HPDE6-E6E7 (cell line): ENCODE measurements around the gene ZC3H7B.
"Not testable (repeated sequence)": the region's sequence is repeated elsewhere in the genome, so short reads cannot be mapped to it uniquely, and the experiment has no call there.

ENCODE experiments used
- DNase-seq: peaks from one replicate; pipeline ENCODE4 v3.0.0; 2011; ENCODE audit warnings: missing footprints; ENCODE audit errors: extremely low spot score

Gene ZC3H7B, protein sequence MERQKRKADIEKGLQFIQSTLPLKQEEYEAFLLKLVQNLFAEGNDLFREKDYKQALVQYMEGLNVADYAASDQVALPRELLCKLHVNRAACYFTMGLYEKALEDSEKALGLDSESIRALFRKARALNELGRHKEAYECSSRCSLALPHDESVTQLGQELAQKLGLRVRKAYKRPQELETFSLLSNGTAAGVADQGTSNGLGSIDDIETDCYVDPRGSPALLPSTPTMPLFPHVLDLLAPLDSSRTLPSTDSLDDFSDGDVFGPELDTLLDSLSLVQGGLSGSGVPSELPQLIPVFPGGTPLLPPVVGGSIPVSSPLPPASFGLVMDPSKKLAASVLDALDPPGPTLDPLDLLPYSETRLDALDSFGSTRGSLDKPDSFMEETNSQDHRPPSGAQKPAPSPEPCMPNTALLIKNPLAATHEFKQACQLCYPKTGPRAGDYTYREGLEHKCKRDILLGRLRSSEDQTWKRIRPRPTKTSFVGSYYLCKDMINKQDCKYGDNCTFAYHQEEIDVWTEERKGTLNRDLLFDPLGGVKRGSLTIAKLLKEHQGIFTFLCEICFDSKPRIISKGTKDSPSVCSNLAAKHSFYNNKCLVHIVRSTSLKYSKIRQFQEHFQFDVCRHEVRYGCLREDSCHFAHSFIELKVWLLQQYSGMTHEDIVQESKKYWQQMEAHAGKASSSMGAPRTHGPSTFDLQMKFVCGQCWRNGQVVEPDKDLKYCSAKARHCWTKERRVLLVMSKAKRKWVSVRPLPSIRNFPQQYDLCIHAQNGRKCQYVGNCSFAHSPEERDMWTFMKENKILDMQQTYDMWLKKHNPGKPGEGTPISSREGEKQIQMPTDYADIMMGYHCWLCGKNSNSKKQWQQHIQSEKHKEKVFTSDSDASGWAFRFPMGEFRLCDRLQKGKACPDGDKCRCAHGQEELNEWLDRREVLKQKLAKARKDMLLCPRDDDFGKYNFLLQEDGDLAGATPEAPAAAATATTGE

DNA sequence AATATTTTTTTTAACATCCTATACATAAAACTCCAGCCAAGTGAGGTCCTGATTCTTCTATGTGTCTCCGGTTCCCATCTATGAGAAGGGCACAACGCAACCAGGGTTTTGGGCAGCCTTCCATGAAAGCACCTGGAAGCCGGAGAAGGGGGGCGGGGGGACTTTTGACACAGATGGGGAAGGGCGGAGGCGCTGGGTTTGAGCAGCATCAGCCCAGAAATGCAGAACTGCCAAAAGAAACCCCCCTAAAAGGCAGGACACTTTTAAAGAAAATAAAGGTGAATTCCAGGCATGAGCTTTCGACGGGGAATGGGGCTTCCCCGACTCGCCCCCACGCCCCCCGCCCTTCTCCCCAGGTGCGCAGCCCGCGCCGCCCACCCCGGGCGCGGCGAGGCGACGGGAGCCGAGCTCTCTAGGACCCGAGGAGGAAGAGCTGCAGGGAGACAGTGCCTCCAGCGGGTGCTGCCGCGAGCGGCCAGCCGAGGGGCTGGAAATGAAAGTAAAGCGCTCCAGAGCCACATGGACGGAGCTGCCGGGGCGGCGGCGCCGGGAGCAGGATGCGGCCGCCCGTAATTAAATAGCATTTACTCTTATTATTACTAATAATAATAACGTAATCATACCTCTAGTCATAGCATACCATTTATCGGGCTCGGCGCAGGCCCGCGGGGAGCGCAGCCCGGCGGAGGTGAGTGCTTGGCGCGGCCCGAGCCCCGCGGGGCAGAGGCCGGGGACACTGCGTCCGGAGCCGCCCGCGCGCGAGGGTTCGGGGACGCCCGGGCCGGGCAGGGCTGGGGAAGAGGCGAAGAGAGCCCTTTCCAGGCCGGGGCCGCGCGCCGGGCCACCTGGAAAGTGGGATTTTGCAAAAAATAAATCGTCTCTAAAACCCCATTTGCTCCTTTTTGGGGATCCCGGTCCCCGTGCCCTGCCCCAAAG lies at the start of gene ZC3H7B:
ZC3H7B (plus strand) TSS at position 441 of the 936 bp plus-strand sequence. CDS start 19,136 bp downstream, outside the sequence.
- DNase-seq = peak; percentile 90

DNA sequence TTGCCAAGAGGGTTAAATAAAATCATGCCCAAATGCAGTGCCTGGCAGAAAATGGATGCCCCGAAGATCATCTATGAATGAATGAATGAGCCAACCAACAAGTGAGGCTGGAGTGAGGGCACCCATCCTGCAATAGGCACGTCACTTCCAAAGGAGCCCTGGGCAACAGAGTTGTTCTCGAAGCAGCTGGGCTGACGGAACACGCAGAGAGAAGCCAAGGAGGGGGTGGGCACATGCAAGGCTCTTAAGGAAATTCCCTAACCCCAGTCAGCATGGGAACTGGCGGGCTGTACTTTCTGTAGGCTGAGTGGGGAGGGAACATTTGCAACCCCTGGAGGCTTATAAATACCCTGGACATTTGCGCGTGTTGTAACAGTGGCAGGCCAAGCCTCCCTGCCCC lies 49.0 kb upstream of the ZC3H7B start:
- no peak for DNase-seq

DNA sequence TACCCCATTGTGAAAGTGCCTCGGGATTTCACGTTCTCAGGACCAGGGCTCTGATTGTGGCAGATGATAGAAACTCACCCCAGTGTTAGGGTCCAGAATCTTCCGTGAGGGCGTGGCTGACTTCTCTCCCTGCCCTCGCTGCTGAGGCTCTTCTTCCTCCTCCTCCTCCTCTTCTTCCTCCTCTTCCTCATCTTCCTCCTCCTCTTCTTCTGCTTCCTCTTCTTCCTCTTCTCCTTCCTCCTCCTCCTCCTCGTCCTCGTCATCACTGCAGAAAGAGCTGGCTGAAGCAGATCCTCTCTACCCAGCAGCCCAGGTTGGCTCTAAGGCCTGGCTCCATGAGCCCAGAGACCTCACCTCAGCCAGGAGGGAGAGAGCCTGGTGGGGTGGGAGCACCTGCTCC lies 47.1 kb upstream of the ZC3H7B start:
- no peak for DNase-seq

DNA sequence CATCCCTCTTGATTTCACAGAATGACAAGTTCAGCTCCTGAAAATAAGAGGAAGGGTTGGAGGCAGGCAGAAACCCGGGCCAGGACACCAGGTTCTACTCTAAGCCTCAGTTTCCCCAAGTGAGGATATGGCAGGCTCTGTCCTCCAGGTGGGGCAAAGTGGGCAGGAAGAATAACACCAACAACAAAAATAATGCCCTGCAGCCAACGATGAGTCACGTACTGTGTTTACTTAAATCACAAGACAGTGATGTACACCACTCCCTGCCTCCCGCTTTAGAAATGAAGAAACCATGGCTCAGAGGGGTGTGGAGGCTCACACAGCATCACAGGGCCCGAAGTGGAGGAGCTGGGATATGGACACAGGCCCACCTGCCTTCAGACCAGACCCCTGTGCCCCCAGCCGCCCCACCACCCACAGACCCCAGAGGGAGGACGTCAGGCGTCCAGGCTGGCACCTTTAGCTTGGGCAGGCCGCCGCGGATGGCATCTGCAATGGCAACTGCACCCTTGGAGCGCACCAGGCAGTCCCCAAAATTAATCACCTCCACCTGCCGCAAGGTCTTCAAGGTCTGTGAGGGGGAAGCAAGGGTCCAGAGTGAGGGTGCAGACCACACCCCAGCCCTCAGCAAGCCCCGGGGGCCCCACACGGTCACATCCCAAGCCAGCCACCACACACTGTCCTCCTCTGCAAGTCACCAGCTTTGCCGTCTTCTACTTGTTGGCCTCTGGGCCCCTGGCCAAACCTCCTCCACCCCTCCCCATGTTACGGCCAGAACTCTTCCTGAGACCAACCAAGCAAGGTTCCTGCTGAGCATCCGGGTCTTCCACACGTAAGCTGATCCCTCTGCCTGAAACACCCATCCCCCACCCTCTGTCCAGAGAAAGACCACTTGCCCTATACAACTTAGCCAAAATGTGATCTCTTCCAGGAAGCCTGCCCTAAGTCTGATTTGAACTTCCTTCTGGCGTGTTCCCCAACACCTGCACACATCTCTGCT lies 44.8 kb upstream of the ZC3H7B start:
- peak; percentile 67 for DNase-seq

DNA sequence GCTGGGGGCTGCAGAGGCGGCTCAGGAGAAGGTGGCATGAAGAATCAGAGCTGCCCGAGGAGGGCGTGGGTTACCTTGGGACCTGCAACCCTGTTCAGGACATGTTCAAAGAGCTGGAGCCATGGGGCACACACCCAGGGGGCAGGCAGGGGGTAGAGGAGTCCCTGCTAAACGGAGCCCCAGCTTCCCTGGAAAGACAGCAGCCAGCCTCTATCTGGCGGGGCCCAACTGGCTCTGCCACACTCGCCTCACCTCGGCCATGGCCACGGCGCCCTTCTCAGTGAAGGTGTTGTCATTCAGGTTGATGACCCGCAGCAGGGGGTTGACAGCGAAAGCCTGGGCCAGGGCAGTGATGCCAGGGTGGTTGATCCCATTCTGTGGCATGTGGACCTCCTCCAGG lies 43.6 kb upstream of the ZC3H7B start:
- no peak for DNase-seq

DNA sequence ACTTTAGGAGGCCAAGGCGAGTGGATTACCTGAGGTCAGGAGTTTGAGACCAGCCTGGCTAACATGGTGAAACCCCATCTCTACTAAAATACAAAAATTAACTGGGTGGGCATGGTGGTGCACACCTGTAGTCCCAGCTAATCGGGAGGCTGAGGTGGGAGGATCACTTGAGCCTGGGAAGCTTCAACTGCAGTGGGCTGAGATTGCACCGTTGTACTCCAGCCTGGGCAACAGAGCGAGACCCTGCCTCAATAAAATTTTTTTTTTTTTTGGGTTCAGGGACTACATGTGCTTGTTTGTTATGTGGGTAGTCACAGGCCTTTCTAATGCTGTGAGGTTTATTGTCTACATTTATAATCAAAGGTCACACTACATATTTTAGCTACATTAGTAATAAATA lies 41.6 kb upstream of the ZC3H7B start:
- not testable (repeated sequence) for DNase-seq

DNA sequence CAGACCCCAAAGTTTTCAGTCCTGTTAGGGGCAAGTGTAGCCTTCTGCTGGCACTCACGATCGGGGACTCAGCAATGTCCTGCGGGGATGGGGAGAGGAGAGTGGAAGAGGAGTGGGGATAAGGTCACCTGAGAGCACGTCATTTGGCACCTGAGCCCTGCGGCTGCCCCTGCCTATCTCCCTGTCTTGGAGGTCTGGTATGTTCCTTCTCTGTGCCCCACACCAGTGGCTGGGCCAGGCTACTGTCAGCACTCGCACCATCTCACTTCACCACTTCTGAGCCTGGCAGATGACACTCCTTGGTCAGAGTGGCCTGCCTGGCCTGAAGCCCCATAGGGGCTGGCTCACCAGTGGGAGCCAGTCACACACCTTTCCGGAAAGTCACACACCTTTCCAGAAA lies 40.5 kb upstream of the ZC3H7B start:
- DNase-seq = no peak

DNA sequence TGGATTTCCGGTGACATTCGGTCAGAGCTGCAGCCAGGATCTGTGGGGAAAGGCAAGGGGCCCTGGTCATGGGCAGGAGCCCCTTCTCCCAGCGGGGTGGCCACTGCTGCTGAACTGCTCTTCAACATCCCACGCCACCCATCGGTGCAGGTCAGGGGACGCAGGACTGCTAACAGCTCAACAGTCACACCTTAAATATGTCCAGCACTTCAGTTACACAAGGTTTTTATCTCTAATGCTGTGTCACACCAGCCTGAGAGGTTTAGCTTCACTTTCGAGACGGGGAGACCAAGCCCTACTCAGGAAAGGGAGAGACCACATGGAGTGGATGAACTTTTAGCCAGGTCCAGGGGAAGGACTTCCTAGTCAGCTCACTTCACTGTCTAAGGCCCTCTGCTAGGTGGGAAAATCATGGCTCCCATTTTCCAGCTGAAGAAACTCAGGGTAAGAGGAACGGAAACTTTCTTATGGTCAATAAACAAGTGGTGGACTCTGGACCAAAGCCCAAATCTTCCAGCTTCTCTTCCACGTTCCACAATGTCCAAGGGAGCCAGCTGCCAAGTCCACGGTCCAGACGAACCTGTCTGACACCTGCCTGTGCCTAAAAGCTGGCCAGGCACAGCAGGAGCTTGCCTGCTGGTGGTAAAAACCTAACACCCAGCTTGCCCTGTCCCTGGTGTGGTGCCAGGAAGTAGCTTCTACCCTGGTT lies 39.6 kb upstream of the ZC3H7B start:
- DNase-seq = no peak

DNA sequence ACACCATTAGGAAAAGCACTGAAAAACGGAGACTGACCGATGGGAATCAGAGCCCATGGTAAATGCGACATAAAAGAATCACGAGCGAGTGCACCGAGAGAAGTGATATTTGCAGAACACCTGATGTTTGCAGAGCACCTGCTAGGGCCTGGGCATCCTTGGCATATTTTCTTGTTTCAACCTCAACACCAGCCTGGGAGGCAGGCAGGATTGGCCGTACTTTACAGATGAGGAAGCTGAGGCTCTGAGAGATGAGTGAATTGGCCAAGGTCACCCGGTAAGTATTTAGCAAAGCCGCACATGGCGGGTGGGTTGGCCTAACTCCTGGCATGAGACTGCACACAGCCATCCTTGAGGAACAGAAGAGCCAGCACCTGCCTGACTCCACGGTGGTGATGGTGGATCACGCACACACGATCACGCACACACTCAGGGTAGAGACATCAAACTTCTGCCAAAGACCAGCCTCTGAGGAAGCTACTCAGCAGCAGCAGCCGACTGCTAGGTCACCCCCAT lies 39.0 kb upstream of the ZC3H7B start:
- no peak for DNase-seq

DNA sequence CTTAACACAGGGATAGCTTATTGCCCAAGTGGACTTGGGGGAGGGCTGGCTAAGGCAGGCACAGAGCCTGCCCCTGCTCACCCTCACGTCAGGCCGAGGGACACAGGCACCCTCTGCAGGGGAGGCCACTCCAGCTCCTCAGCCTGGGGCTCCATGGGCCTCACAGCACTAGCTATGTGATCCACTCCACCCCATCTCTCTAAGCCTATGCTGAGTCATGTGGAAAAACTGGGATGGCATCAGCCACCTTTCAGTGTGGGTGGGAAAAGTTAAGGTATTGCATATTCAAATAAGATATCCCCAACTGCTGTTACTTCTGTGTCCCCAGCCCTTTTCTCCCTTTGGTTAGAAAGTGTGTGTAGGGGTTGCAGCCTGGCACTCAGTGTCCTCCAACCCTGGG lies 37.6 kb upstream of the ZC3H7B start:
- DNase-seq = no peak

DNA sequence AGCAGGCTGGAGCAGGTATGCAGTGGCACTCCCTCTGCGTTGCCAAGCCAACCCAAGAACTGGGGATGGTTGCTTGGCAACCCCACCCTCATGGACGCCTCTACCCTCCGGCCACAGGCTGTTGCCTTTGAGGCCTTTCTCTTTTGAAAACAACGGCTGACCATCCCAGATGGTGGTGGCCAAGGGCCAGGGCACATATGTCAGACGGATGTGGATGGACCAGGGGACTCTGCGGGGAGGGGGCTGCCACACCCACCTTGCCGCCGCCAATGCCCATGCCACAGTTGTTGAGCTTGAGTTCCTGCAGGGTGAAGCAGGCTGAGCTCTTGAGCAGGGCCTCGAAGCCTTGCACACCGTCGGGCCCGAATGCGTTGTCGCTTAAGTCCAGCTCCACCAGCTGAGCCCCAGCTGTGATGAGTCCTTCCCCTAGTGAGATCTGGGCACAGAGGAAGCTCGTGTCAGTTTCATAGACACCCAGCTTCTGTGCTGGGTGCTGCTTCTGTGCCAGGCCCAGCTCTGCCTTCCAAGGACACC lies 36.9 kb upstream of the ZC3H7B start:
- DNase-seq = no peak

DNA sequence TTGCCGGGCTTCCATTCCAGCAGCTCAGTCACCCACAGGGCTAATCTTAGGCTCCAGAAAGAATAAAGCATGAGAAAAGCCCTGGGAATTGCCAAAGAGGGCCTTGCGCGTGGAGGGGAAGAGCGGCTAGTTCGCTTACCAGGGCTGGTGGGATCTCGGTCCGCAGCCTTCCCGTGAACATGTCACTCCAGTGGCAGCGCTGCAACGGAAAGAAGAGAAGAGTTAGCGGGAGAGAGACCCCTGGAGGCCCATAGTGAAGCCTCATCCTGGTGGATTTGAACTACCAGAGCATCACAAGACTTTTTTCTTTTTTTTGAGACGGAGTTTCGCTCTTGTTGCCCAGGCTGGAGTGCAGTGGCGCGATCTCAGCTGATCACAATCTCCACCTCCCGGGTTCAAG lies 33.4 kb upstream of the ZC3H7B start:
- no peak for DNase-seq

DNA sequence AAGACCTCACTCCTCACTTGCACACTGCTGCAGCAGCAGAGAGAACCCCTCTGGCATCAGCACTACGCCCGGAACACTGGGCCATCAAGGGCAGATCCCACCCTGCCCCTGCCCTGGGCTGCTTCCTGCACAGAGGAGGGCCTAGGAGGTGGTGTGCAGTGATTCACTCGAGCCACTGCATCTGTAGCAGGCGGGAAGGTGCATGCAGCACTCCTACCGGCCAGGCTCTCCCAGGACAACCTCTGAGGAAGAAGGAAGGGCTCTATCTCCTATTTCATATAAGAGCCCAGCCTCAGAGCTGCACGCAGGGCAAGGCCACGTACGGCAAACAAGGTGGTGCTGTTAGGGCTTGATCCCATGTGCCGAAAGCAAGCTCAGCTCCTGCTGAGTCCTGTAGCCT lies 29.5 kb upstream of the ZC3H7B start:
- no peak for DNase-seq

DNA sequence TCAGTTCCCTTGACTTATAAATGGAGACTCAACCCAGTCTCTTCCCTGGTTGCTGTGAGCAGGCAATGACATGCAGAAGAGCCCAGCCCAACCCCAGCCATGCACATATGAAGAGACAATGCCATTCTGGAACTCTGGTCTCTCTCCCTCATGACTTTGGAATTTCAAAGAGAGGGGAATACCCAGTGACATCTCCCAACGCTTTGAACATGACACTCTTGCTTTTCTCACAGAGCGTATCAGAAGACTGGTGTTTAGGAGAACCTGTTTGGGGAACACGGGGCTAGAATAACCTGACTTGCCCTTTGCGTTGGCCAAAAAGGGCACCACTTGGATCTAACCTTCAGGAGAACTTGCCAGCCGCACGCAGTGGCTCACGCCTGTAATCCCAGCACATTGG lies 28.2 kb upstream of the ZC3H7B start:
- no peak for DNase-seq

DNA sequence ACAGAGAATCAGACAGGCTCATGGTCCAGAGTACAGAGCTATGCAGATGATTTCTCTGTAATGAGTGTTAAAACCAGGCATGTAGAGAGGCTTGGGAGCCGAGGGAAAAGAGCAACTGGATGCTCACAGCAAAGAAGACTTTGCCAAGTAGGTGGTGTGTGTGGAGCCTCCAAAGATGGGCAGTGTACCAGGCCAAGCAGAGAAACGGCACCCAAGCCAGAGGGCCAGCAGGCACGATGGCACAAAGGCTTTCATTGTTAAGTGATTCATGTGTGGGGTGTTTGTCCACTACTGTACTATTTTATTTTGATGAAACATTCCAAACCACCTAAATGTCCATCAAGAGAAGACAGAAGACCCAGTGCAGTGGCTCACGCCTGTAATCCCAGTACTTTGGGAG lies 26.5 kb upstream of the ZC3H7B start:
- no peak for DNase-seq

DNA sequence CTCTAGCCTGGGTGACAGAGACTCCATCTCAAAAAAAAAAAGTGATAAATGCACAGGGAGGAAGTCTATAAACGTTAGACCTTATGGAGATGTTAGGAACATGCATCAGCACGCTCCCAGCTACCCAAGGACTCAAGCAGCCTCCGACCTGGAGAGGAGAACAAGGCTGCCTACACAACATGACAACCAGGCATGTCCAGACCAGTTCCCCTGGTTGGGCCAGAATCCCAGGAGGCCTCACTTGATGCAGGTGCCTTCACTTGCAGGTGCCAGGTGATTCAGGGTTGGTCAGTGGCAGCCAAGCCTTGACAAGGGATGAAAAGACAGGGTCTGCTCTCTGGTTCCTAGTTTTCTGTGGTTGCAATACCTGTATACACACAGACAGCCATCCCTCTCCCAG lies 21.3 kb upstream of the ZC3H7B start:
- DNase-seq = peak; percentile 91

DNA sequence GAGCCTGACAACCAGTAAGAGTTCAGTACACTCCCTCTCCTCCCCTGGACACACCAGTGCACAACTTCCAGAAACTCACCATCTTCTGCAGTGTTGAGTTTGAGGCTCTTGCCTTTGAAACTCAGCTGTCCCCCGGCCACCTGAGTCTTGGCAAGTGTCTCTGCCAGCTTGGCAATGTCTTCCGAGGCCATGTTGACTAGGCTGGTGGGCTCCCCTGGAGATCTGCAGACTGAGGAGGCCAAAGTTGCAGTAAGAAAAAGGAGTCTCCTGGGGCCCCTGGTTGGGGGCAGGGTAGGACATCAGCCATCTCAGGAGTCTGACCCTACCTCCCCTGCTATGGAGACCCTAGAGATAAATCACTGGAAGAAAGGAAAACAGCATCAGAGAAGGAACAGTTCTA lies 20.5 kb upstream of the ZC3H7B start:
- DNase-seq = no peak

DNA sequence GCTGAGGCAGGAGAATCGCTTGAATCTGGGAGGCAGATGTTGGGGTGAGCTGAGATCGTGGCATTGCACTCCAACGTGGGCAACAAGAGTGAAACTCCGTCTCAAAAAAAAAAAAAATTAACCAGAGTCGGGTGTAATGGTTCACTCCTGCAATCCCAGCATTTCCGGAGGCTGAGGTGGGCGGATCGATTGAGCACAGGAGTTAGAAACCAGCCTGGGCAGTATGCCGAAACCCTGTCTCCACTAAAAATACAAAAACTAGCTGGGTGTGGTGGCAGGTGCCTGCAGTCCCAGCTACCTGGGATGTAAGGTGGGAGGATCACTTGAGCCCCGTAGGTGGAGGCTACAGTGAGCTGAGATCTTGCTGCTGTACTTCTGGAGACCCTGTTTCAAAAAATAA lies 16.9 kb upstream of the ZC3H7B start:
- no peak for DNase-seq

DNA sequence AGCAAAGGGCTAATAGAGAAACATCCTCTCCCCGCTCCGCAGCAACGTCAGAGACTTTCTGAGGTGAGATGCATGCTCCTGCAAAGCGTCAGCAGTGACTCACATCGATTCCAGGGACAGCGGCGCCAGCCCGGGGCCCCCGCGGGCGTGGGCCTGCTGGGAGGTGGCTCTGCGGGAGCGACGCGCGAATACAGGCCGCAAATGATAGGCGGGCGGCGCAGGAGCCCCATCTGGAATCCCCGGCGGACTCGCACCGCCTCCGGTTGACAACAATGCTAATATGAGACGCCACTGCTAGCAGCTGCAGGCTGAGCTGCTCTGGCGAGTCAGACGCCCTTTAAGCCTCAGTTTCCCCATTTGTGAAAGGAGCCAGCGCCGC lies 15.9 kb upstream of the ZC3H7B start:
- peak; percentile 84 for DNase-seq
